GM19238 (cell line): ENCODE measurements around the gene CCL23.
"Not testable (repeated sequence)": the region's sequence is repeated elsewhere in the genome, so short reads cannot be mapped to it uniquely, and the experiment has no call there.

Experiments used
- DNase-seq: peaks from one replicate; pipeline ENCODE4 v3.0.0; 2011; ENCODE audit warnings: low spot score; ENCODE audit not compliant: insufficient read length

The CCL23 gene

GRCh38 chr17:36004594-36005108 is 13.1 kb downstream of the CCL23 start:
- no peak for DNase-seq

- DNase-seq: no peak
Observed at GRCh38 chr17:36002631-36003030, 15.1 kb downstream of the CCL23 start.

- no peak for DNase-seq
Observed at GRCh38 chr17:36001862-36002603, 15.7 kb downstream of the CCL23 start.

GRCh38 chr17:36001110-36001771 is 16.5 kb downstream of the CCL23 start, which contains the start of gene CCL15:
CCL15 (minus strand) TSS chr17:36001553; CDS start chr17:36001492, 61 bp downstream.
- no peak for DNase-seq

GRCh38 chr17:36000732-36001109 is 17.1 kb downstream of the CCL23 start:
- DNase-seq: no peak

- DNase-seq: no peak
Observed at GRCh38 chr17:35998756-35999155, 19.0 kb downstream of the CCL23 start.

GRCh38 chr17:35998018-35998545 is 19.7 kb downstream of the CCL23 start:
- no peak for DNase-seq

GRCh38 chr17:35995346-35995745 is 22.4 kb downstream of the CCL23 start:
- DNase-seq: not testable (repeated sequence)

- no peak for DNase-seq
Observed at GRCh38 chr17:35991075-35991474, 26.7 kb downstream of the CCL23 start.

GRCh38 chr17:35988164-35988563 is 29.6 kb downstream of the CCL23 start:
- no peak for DNase-seq

GRCh38 chr17:35986643-35987042 is 31.1 kb downstream of the CCL23 start, which contains the start of gene CCL14:
CCL14 (minus strand) TSS chr17:35986729; CDS start chr17:35986649, 80 bp downstream.
- no peak for DNase-seq

- no peak for DNase-seq
Observed at GRCh38 chr17:35984140-35984539, 33.6 kb downstream of the CCL23 start.

- DNase-seq: no peak
Observed at GRCh38 chr17:35982409-35983191, 35.2 kb downstream of the CCL23 start.

GRCh38 chr17:35981908-35982330 is 35.9 kb downstream of the CCL23 start:
- no peak for DNase-seq

- no peak for DNase-seq
Observed at GRCh38 chr17:35981246-35981645, 36.5 kb downstream of the CCL23 start, which contains the start of gene CCL16. CCL16 (minus strand) TSS chr17:35981497; CDS start chr17:35981420, 77 bp downstream.

GRCh38 chr17:35978346-35978745 is 39.4 kb downstream of the CCL23 start:
- no peak for DNase-seq

GRCh38 chr17:35977509-35977908 is 40.3 kb downstream of the CCL23 start:
- no peak for DNase-seq

GRCh38 chr17:35973333-35974260 is 44.2 kb downstream of the CCL23 start:
- DNase-seq: no peak

GRCh38 chr17:35972945-35973332 is 44.8 kb downstream of the CCL23 start:
- DNase-seq: no peak

GRCh38 chr17:35972535-35972934 is 45.2 kb downstream of the CCL23 start:
- DNase-seq: no peak
